Measurements from ENCODE around the gene EXOC4.
"Not testable (repeated sequence)": the region's sequence is repeated elsewhere in the genome, so short reads cannot be mapped to it uniquely, and the experiment has no call there.

Gene EXOC4

DNA sequence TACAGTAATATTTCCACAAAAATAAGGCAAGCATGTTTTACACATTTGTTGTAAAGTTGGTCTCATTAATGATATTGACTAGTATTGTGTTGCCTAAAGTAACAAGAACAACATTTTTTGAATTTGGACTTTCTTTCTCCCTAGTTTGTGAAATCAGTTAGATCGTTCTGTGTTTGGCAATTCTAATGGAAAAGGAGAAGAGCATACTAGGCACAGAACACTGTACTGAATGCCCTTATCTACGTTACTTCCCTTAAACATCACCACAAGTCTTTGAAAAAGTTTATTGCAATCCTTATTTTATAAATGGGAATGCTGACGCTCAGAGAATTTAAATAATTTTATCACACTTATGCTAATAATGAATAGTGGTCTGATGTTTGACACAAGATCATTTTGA is 372.2 kb downstream of the EXOC4 start:
- DNase-seq, result no peak
- in situ Hi-C loops (cut with MboI; ENCODE audit: low pct_unique_long_range_greater_than_20kb, low sequenced_read_pairs), result no loop called here

- DNase-seq, result no peak
- in situ Hi-C loops (cut with MboI; ENCODE audit: low pct_unique_long_range_greater_than_20kb, low sequenced_read_pairs), result no loop called here
Measured at GRCh38 chr7:133629701-133630100, 376.8 kb downstream of the EXOC4 start.

DNA sequence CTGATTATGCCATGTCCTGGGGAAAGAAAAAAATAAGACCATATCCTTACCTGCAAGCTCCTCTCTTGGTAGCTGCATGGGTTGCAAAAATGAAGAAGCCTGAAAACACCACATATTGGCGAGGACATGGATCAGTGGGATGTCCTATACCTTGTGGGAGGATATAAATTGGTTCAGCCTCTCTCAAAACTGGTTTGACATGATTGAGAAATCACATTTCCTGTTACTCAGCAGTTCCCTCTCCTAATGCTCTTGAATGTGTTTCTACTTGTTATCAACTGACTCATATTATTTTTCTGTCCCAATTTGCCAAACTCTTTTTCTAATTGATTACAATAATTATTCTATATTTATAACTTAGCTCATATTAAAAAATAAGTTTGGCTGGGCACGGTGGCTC is 380.2 kb downstream of the EXOC4 start:
- peak; percentile 53 for DNase-seq
- in situ Hi-C loops (cut with MboI; ENCODE audit: low pct_unique_long_range_greater_than_20kb, low sequenced_read_pairs), result no loop called here

- DNase-seq, result no peak
- in situ Hi-C loops (cut with MboI; ENCODE audit: low pct_unique_long_range_greater_than_20kb, low sequenced_read_pairs), result no loop called here
Measured at GRCh38 chr7:133635541-133635940, 382.7 kb downstream of the EXOC4 start.

DNA sequence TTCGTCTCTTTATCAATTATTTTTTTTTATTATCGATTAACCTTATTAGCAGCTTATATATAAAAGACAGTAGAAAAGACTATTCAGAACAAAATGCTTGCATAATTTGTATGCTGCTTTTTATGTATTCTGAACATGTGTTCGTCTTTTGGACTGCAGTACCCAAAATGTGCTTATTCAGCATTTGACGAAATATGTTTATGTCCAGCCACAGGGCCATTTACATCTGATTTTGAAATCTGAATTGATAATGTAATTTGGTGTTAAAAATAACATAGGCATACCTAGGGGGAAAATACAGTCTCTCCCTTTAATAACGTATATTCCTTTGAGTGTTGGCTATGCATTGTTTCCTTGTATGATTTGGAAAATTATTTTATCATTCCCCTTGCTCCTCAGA is 386.0 kb downstream of the EXOC4 start:
- DNase-seq, result no peak
- in situ Hi-C loops (cut with MboI; ENCODE audit: low pct_unique_long_range_greater_than_20kb, low sequenced_read_pairs), result no loop called here

DNA sequence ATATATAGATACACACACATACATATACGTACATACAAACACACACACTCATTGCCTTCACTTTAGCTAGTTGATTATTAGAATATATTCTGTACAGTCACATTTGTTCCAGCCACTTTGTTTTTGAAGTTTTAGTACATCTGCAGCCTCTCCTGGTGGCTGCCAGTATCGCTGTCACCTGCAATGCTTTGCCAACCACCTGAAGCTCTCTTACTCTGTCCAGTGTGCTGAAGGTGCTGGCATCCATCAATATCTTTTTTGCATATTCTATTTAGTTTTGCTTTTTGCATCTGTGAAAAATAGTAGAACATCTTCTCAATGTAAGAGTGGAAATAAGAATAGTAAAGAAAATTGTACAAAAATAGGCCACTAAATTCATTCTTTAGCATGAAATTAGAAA is 388.6 kb downstream of the EXOC4 start:
- no peak for DNase-seq
- in situ Hi-C loops (cut with MboI; ENCODE audit: low pct_unique_long_range_greater_than_20kb, low sequenced_read_pairs), result no loop called here

- no peak for DNase-seq
- in situ Hi-C loops (cut with MboI; ENCODE audit: low pct_unique_long_range_greater_than_20kb, low sequenced_read_pairs), result no loop called here
Measured at GRCh38 chr7:133642907-133643306, 390.0 kb downstream of the EXOC4 start.

- in situ Hi-C loops (cut with MboI; ENCODE audit: low pct_unique_long_range_greater_than_20kb, low sequenced_read_pairs); DNase-seq: not testable (repeated sequence)
Measured at GRCh38 chr7:133643652-133644051, 390.8 kb downstream of the EXOC4 start.

GRCh38 chr7:133645884-133646391 is 393.1 kb downstream of the EXOC4 start:
- in situ Hi-C loops (cut with MboI; ENCODE audit: low pct_unique_long_range_greater_than_20kb, low sequenced_read_pairs), result no loop called here
- peak; percentile 36 for DNase-seq

DNA sequence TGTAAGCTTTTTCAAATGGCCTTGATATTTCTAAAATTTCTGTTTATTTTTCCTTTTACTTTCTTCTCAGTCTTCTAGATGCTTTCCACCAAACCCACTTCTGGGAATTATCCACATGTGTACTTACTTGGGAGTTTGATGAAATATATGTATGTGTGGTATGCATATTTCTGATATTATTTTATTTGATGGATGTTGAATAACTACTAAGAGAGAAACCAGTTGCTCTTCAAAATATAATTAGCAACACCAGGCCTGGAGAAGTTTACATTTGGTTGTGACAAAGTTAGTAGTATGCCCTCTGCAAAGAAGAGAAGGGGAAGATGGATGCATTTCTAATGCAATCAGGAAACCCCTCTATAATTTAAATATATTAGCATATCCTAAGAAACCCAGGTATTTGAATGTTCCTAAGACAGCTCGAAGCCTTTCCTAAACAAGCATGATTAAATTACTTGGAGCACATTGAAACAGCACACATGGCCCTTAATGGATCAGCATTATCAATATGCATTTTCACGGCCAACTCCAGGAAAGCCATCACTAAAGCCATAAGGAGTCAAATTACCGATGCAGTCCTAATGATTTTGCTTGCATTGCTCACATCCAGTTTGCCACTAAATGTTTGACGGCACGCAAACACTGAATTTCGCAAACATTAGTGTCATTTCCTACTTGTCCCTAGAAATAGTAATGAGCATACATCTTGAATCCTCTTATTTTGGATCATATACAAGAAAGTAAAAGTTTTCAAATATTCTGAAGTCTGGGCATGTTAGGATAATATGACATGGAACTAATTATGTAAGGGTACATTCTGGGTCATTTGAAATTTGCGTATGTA is 393.8 kb downstream of the EXOC4 start:
- in situ Hi-C loops (cut with MboI; ENCODE audit: low pct_unique_long_range_greater_than_20kb, low sequenced_read_pairs), result no loop called here
- DNase-seq, result no peak

- in situ Hi-C loops (cut with MboI; ENCODE audit: low pct_unique_long_range_greater_than_20kb, low sequenced_read_pairs), result no loop called here
- no peak for DNase-seq
Measured at GRCh38 chr7:133649593-133649992, 396.7 kb downstream of the EXOC4 start.

DNA sequence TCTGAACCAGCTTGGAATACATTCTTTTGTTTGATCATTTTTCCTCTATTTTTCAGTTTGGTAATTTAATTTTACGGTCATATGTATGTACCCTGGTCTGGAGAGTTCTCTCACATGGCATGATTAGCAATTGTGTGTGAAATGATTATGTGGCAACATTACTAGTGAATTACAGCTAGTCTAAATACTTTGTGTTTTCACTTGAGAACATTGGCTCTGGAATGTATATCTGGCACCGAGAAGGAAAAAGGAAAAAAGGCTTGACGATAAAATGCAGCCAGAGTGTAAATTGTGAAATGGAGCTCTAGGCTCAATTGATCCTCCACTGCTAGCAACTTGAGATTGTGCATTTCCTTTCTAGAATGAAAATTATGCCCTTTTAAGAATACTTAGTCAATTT is 397.2 kb downstream of the EXOC4 start:
- in situ Hi-C loops (cut with MboI; ENCODE audit: low pct_unique_long_range_greater_than_20kb, low sequenced_read_pairs), result no loop called here
- DNase-seq, result no peak

GRCh38 chr7:133650487-133651300 is 397.8 kb downstream of the EXOC4 start:
- in situ Hi-C loops (cut with MboI; ENCODE audit: low pct_unique_long_range_greater_than_20kb, low sequenced_read_pairs), result no loop called here
- DNase-seq, result no peak

DNA sequence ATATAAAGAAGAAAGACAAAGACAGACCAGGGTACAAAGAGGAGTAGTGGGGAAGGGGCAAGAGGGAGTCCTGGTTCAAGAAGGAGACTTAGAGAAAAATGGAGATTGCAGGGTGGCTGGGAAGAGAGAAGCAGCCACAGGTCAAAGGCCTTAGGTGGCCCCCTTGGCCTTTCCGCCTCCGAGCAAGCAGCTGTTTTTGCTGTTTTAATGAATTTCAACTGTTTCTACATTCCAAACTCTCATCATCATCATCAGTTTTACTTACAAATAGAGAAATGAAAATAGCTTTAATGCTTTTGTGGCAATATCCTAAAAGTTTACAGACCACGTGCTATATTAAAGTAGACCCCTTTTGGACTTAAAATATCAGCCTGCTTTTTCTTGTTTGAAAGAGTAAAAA is 399.7 kb downstream of the EXOC4 start:
- no peak for DNase-seq
- in situ Hi-C loops (cut with MboI; ENCODE audit: low pct_unique_long_range_greater_than_20kb, low sequenced_read_pairs), result no loop called here

DNA sequence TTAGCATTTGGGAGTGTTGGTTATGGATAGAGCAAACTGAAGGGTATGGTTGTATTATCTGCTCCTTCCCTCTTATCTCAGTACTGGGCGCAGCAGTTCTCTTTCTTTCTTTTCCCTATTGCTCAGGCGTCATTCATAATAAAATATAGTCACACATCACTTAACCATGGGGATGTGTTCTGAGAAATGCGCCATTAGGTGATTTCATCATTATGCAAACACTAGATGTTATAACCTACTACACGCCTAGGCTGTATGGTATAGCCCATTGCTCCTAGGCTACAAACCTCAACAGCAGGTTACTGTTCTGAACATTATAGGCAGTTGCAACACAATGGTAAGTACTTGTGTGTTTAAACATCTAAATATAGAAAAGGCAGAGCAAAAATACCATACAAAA is 401.7 kb downstream of the EXOC4 start:
- in situ Hi-C loops (cut with MboI; ENCODE audit: low pct_unique_long_range_greater_than_20kb, low sequenced_read_pairs), result no loop called here
- no peak for DNase-seq

DNA sequence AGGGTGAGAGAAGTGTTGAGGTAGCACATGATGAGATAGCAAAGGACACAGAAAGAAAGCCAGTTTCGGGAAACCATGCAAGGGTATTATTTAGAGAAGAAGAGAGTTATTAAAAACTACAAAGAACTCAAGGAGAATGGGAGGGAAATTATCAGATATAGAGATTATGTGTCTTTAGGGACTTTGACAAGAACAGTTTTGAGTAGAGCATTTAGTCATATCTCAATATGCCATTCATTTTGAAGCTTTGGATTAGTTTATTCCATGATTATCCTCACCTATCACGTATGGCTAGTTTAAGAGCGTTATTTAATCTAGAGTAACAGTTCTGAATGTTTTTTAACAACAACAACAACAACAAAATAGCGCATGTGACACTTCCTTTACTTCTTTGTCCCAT is 409.4 kb downstream of the EXOC4 start:
- in situ Hi-C loops (cut with MboI; ENCODE audit: low pct_unique_long_range_greater_than_20kb, low sequenced_read_pairs), result no loop called here
- no peak for DNase-seq

DNA sequence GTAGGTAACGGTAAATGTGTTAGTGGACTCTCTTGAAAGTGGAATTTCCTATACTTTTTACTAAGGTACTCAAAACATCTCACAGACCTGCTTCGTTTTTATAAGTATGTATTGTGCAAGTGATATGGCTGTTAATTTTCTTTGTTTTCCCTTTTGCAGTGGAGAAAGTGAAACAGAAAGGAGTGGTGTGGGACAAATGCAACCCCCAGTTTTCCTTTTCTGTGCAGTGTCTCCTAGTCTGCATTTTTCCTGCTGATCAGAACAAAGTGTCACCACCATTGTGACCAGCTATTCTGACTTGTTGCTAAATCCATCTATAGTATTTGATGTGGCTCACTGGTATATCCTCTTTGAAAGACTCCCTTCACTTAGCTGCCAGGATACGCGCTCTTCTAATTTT is 410.0 kb downstream of the EXOC4 start:
- in situ Hi-C loops (cut with MboI; ENCODE audit: low pct_unique_long_range_greater_than_20kb, low sequenced_read_pairs), result no loop called here
- DNase-seq, result no peak

- no peak for DNase-seq
- in situ Hi-C loops (cut with MboI; ENCODE audit: low pct_unique_long_range_greater_than_20kb, low sequenced_read_pairs), result no loop called here
Measured at GRCh38 chr7:133664528-133664927, 411.6 kb downstream of the EXOC4 start.

DNA sequence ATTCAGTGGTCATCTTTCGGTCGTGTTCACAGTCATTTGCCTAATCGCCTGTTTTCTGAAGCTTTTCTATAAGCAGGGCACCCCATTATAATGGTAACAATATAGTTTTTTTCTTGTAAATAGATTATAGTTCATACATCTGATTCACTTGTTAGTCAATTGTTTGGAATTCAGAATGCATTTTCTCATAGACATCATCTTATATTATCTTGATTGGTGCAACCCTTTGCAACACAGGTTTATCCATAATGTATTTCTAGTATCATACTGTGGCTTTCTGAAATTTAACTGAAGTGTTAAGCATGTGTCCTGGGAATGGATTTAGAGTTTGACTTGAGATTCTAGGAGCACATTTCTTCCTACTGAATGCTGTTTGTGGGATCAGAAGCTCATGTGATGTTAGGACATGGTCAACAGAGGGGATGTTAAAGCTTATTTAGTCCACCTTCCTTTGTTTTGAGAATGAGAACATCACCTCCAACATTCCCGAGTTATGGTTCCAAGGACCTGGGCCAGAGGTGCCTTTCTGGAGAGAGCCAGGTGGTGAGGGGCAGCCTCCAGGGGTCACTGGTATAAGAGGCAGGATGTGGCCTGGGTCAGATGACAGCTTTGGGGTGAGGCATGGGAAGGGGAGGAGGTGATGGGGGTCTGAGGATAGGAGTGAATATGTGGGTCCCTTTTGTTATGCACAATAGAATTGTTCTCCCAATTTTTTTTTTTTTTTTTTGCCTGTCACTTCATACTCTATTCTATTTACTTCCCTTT is 415.6 kb downstream of the EXOC4 start:
- no peak for DNase-seq
- in situ Hi-C loops (cut with MboI; ENCODE audit: low pct_unique_long_range_greater_than_20kb, low sequenced_read_pairs), result no loop called here

DNA sequence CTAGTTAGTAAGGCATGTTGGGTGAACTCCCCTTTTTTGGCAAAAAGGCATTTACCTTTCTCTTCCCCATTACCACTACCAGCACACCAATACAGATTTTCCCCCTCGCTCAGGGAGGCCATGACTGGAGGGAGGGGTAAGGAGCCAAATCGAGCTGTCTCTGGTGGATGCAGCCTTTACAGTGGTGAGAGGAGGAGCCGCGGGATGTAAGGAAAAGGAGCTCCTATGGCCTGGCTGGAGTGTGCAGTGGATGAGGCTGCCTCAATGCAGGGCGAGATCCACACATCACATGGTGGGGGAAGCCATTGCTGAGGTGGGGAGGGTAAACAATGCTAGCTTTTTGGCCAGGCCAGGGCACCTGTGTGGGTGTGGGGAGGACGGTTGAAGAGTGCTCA is 416.2 kb downstream of the EXOC4 start:
- DNase-seq, result no peak
- in situ Hi-C loops (cut with MboI; ENCODE audit: low pct_unique_long_range_greater_than_20kb, low sequenced_read_pairs), result no loop called here

All from KBM-7 (cell line).